ENCODE data around the gene SYMPK.

DNA sequence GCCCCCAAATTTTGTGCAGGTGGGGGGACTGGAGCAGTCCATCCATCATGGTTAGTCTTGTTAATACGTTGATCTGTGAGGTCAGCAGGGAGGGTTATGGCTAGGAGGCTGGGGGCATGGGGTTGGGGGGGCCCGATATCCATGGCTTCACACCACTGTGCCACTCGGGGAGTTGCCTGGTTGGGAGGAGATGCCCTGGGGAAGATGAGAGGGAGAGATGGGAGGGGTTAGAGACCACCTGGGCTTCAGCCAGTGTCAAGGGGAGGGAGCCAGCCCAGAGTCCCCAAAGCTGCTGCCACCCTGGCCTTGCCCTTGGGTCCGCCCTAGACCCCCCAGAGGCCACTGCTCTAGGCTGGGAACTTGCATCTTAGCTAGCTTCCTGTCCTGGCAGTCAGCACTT lies 78.9 kb downstream of the SYMPK start:
- TF ChIP-seq POLR2AphosphoS5 (IDR thresholded peaks at IDR 0.05; ENCODE audit: low read depth, low read length) (no peak), POLR2A (IDR thresholded peaks at IDR 0.05; ENCODE audit: low read depth, low read length) (no peak), TAF1 (IDR thresholded peaks at IDR 0.05; ENCODE audit: borderline replicate concordance, low read depth, low read length) (no peak)

Measured in GM12892 (cell line).